HG03354 (cell line): ENCODE measurements around the gene VKORC1.
"Not testable (repeated sequence)": the region's sequence is repeated elsewhere in the genome, so short reads cannot be mapped to it uniquely, and the experiment has no call there.

ENCODE experiments used
- ATAC-seq: cut with Tn5 transposase; IDR thresholded peaks from one replicate; pipeline ENCODE4 v1.9.1; 2021; ENCODE audit warnings: mild to moderate bottlenecking; ENCODE audit not compliant: unreplicated experiment, poor library complexity, severe bottlenecking

VKORC1 gene

DNA sequence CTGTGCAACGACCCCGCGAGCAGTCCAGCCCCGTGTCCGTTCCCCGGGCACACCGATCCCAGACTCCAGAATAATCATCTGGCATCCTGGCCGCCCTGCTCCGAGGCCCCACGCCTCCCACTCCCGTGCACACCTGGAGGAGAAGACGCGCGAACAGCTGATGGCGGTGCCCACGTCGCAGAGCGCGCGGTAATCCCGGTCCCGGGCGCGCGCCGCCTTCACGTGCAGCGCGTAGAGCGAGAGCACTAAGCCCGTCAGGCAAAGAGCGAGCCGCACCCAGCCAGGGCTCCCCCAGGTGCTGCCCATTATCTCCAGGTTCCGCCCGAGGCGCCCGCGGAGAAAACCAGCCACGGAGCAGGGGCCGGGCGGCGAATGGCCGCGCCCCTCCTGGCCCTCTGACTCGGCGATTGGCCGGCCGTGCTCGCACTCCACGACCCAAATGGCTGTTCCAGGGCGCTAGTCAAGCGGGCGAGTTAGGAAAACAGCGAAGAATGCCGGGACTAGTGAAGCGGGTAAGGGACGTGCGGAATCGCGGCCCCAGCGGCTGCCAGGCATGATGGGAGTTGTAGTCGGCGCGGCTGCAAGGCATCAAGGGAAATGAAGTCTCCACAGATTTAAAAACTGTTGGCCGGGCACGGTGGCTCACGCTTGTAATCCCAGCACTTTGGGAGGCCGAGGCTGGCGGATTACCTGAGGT is at the start of gene VKORC1:
Gene VKORC1 (minus strand): TSS at position 374 of the 697 bp plus-strand sequence. CDS start 68 bp downstream, at position 306.
- ATAC-seq: peak; percentile 86

DNA sequence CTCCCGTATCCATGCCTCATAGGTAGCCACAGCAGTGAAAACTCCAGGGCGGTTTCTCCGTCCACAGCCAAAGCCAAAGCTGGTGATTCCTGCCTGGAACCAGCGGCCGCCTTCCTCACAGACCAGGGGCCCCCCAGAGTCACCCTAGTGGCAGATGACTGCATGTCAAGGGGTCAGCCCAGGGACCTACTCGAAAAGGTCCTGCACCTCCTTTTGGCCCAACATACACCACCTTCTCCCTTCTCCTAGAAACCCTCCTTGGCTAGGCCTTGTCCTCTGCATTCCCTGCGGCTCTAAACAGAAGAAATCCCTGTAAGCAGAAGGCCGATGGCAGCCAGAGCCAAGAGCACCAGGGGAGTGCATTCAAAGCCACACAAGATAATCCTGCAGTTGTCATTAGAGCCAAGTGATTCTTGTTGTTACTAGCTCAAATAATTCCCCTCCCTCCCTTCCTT is 49.1 kb upstream of the VKORC1 start:
- ATAC-seq: no peak

- ATAC-seq: no peak
Observed at GRCh38 chr16:31143011-31143693, 48.6 kb upstream of the VKORC1 start.

GRCh38 chr16:31142109-31143010 is 47.8 kb upstream of the VKORC1 start:
- peak; percentile 84 for ATAC-seq

GRCh38 chr16:31141489-31142108 is 47.0 kb upstream of the VKORC1 start:
- ATAC-seq: no peak

DNA sequence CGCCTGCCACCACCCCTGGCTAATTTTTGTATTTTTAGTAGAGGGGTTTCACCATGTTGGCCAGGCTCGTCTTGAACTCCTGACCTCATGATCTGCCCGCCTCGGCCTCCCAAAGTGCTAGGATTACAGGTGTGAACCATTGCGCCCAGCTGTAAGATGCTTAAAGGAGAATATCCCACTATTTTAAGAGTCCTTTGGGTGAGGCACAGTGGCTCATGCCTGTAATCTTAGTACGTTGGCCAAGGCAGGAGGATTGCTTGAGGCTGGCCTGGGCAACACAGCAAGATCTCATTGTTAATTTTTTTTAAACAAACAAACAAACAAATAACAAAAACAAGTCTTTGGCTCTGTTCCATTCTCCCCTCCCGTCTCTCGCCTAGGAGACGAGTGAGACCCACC is 46.5 kb upstream of the VKORC1 start:
- not testable (repeated sequence) for ATAC-seq

DNA sequence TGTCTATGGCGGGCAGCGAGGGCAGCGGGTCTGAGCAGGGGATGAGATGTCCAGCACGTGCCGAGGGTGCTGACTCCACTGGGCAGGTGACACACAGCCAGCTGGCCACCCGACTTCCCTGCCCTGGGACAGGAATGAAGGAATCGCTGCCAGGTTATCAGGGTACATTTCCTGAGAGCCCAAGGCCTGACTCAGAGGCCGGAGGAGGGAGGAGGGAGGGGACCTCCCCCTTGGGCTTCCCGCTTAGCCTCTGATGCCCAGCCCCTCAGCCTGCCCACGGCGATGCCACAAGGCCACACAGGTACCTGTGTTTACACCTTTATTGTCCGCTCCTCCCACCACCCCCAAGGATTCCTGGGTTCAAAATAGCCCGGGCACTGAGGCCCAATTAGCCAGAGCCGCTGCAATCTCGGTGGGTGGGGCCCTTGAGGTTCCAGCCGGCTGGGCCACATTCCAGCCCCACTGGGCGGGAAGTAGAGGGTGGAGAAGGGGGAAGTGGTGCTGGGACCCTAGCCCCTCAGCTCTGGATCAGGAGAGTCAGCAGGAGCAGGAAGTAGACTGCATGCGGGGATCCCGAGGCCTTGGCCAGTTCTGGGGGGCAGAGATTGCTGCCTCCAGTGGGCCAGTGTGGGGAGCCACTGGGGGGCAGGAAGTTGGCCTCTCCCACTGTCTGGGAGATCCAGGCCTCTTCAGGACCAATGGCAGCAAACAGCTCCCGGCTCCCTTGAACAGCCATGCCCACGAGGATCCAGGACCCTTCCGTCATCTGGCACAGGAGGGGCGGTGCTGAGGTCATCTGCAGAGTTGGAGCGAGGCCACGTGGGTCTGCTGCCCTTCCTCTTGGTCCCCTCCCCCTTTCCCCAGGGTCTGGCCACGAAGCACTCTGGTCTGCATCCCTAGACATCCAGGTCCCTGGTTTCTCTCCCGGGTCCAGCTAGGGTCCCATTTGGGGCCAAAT is 44.3 kb upstream of the VKORC1 start:
- no peak for ATAC-seq

GRCh38 chr16:31136822-31137499 is 42.4 kb upstream of the VKORC1 start:
- not testable (repeated sequence) for ATAC-seq

GRCh38 chr16:31136287-31136662 is 41.7 kb upstream of the VKORC1 start:
- no peak for ATAC-seq

DNA sequence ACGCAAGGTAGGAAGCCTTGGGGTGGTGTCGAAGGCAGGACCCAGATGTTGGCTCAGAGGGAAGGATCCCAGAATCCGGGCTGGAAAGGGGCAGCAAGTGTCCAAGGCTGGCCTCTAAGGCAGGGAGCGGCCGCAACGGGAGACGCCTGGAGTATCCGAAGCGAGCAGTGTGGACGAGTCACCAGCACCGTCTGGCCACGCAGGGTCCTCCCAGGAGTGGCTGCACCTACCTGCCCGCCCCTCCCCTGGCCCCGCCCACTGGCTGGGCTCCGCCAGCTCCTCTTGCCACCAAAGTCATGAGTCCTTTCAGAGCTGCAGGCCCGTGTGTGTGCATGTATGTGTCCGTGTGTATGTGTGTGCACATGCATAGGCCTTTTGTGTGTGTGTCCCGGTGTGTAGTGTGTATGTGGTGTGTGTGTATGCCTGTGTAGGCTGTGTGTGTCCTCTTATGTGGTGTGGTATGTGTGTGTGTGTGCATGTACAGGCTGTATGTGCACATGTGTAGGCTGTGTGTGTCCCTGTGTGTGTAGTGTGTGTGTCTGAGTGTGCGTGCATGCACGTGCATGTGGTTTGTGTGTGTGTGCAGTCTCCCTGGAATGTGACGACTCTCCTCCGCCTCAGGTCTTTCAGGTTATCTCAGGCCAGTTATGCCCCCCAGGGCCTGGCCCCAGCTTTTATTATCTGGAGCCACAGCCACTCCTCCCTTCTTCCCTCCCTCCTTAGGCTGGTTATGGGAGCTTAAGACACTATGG is 41.1 kb upstream of the VKORC1 start, which contains the start of gene PRSS8:
Gene PRSS8 (minus strand): TSS at position 193 of the 752 bp plus-strand sequence. CDS start 229 bp downstream, outside the sequence.
- no peak for ATAC-seq

DNA sequence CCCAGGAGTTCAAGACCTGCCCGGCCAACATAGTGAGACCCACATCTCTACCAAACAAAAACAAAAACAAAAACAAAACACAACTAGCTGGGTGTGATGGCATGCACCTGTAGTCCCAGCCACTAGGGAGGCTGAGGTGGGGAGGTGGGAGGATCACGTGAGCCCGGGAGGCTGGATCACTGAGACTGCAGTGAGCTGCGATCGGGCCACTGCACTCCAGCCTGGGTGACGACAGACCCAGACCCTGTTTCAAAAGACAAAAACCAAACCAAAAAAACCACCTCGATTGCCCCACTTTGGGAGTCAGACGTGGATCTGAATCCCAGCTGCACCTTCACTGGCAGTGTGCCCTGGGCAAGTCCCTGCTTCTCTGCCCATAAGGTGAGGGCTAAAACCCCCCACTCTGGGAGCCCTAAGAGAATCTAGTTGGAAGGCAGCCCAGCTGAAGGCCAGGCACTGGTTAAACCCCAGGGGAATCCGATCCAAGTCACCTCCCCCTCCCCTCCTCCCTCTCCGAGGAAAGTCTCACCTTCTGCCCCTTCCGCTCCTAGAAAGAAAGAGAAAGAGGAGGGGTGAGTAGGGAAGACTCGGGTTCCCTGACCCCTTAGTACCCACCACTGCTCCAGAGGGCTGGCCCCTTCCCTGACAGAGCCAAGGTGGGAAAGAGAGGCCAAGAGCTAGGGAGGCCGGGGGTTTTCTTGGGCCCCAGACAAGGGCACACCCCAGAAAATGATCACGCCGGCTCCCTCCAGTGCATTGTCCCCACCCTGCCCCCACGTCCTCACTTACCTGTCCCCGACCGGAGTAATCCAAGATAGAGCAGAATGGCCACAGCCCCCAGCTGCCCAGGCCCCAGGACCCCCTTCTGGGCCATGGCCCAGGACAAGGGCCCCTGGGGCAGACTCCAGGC is 40.3 kb upstream of the VKORC1 start:
- ATAC-seq: no peak

GRCh38 chr16:31134091-31134571 is 39.5 kb upstream of the VKORC1 start:
- ATAC-seq: no peak

- ATAC-seq: no peak
Observed at GRCh38 chr16:31133046-31133501, 38.5 kb upstream of the VKORC1 start.

DNA sequence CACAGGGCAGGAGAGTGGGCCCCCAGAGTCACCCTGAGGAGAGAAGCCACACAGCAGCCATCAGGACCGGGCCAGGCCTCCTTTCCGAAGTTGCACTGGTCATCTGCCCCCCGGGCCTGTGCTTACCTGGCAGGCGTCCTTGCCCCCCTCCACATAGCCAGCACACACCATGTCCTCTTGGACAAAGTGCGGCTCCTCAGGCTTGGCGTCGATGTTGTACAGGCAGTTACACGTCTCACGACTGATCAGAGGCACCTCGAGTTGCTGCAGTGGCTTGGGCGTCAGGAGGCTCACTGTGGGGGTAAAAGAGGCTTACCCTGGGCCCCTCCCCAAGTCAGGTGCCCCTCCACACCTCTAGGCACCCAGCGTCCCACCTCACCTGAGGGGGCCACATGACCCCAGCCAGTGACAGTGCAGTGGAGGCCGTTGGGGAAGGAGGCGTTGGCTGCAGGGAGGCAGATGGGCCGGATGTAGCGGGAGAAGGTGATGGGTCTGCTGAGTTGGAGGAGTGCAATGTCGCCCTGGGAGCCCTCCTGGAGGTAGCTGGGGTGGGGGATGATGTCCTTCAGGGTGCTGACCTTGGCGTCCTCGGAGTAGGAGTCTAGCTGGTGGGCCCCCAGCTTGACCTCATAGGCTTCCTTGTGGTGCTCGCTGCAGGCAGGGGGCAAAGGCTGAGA is 37.8 kb upstream of the VKORC1 start:
- no peak for ATAC-seq

- ATAC-seq: no peak
Observed at GRCh38 chr16:31131841-31132271, 37.3 kb upstream of the VKORC1 start.

DNA sequence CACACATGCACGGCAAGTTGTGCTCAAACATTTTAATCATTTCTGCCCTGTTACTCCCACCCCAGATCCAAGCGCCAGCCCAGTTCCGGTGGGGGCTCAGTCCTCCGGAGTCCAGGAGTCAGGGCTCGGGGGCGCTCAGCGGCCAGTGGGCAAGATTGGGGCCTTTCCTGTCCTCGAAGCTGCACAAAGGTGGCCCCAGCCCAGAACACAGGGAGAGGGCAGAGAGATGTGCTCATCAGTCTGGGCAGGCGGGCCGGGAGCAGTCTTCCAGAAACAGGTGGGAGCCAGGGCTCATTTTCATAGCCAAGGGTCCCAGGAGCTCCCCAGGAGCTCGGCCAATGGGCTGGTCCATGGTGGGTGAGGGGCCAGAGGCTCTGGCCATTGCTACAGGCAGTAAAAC is 36.8 kb upstream of the VKORC1 start:
- ATAC-seq: no peak
